Liver (tissue), 3 donors: ENCODE measurements around the gene TMEM79.

Source experiments
- EGR1 ChIP-seq, 2 donors: IDR thresholded peaks; 2 replicates each; pipeline ENCODE4 v1.6.1; 2016 to 2018; ENCODE audit warnings: antibody characterized with exemption in 2 of 2, low read depth in 2 of 2
- GABPA ChIP-seq, 2 donors: IDR thresholded peaks in 1 of 2; conservative IDR thresholded peaks in 1 of 2; 2 replicates each; pipeline ENCODE4 v1.6.1; 2016; ENCODE audit warnings: antibody characterized with exemption in 2 of 2, mild to moderate bottlenecking in 1 of 2, moderate library complexity in 1 of 2
- HNF4G ChIP-seq: IDR thresholded peaks from 2 replicates; pipeline ENCODE4 v1.6.1; 2016; ENCODE audit warnings: antibody characterized with exemption
- MAX ChIP-seq: IDR thresholded peaks from 2 replicates; pipeline ENCODE4 v1.6.1; 2016; ENCODE audit warnings: antibody characterized with exemption
- RAD21 ChIP-seq, 2 donors: IDR thresholded peaks; 2 replicates each; pipeline ENCODE4 v1.6.1; 2016; ENCODE audit warnings: antibody characterized with exemption in 2 of 2, mild to moderate bottlenecking in 2 of 2
- REST ChIP-seq: IDR thresholded peaks from 2 replicates; pipeline ENCODE4 v1.6.1; 2016; ENCODE audit warnings: antibody characterized with exemption, mild to moderate bottlenecking
- RXRA ChIP-seq, 2 donors: IDR thresholded peaks; 2 replicates each; pipeline ENCODE4 v1.6.1; 2017 to 2018; ENCODE audit warnings: antibody characterized with exemption in 2 of 2, mild to moderate bottlenecking in 1 of 2
- SP1 ChIP-seq: IDR thresholded peaks from 2 replicates; pipeline ENCODE4 v1.6.1; 2018; ENCODE audit warnings: antibody characterized with exemption, mild to moderate bottlenecking
- TAF1 ChIP-seq: conservative IDR thresholded peaks from 2 replicates; pipeline ENCODE4 v1.6.1; 2016; ENCODE audit warnings: antibody characterized with exemption, mild to moderate bottlenecking
- YY1 ChIP-seq: IDR thresholded peaks from 2 replicates; pipeline ENCODE4 v1.6.1; 2016; ENCODE audit warnings: antibody characterized with exemption, mild to moderate bottlenecking
- TF ChIP-seq, protein P1 (sequence below): fragments of 150-350 bp; IDR thresholded peaks from 2 replicates; pipeline ENCODE4 v1.5.1; 2017; ENCODE audit warnings: improper control_type of control experiment, low read depth, low read length; ENCODE audit not compliant: missing input control
- donor health status: healthy.
- donor health status: healthy.

GRCh38 chr1:156283521-156283920, 604 bp upstream of the TMEM79 start:
- TF ChIP-seq, protein P1, sequence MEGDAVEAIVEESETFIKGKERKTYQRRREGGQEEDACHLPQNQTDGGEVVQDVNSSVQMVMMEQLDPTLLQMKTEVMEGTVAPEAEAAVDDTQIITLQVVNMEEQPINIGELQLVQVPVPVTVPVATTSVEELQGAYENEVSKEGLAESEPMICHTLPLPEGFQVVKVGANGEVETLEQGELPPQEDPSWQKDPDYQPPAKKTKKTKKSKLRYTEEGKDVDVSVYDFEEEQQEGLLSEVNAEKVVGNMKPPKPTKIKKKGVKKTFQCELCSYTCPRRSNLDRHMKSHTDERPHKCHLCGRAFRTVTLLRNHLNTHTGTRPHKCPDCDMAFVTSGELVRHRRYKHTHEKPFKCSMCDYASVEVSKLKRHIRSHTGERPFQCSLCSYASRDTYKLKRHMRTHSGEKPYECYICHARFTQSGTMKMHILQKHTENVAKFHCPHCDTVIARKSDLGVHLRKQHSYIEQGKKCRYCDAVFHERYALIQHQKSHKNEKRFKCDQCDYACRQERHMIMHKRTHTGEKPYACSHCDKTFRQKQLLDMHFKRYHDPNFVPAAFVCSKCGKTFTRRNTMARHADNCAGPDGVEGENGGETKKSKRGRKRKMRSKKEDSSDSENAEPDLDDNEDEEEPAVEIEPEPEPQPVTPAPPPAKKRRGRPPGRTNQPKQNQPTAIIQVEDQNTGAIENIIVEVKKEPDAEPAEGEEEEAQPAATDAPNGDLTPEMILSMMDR: no peak
- TF ChIP-seq RAD21 (IDR thresholded peaks at IDR 0.05) (no peak), GABPA (IDR thresholded peaks at IDR 0.05 in 1 of 2, conservative IDR thresholded peaks at IDR 0.05 in 1 of 2) (no peak), REST (no peak), MAX (no peak), RXRA (IDR thresholded peaks at IDR 0.05) (no peak), HNF4G (no peak), EGR1 (IDR thresholded peaks at IDR 0.05; ENCODE audit: low read depth in 2 of 2) (no peak), SP1 (no peak), YY1 (no peak), TAF1 (no peak)
